PFSK-1 (cell line): ENCODE measurements around the gene KLF7.

Source experiments
- FOXP2 ChIP-seq: optimal IDR thresholded peaks from 2 replicates; pipeline ENCODE3; 2011; ENCODE audit warnings: borderline replicate concordance, control low read depth, inconsistent platforms; ENCODE audit not compliant: insufficient read depth; ENCODE audit errors: extremely low read length, extremely low read depth
- POLR2AphosphoS5 ChIP-seq: IDR thresholded peaks from 2 replicates; pipeline ENCODE4 v1.6.1; 2012; ENCODE audit warnings: low read depth, mild to moderate bottlenecking, control low read depth, low read length, moderate library complexity
- REST ChIP-seq, 2 experiments: IDR thresholded peaks; 2 replicates each; pipeline versions ENCODE4 v1.6.1 to v1.8.0; 2011 to 2012; ENCODE audit warnings: low read depth in 2 of 2, low read length in 2 of 2, control low read depth in 1 of 2, inconsistent platforms in 1 of 2, mild to moderate bottlenecking in 1 of 2, moderate library complexity in 1 of 2; ENCODE audit not compliant: insufficient read depth in 1 of 2
- SIN3A ChIP-seq: IDR thresholded peaks from 2 replicates; pipeline ENCODE4 v1.6.1; 2012; ENCODE audit warnings: mild to moderate bottlenecking, low read length, moderate library complexity, borderline replicate concordance; ENCODE audit not compliant: insufficient read depth
- TAF1 ChIP-seq: IDR thresholded peaks from 2 replicates; pipeline ENCODE4 v1.6.1; 2012; ENCODE audit warnings: low read length, control low read depth, borderline replicate concordance; ENCODE audit not compliant: insufficient read depth

Gene KLF7

DNA sequence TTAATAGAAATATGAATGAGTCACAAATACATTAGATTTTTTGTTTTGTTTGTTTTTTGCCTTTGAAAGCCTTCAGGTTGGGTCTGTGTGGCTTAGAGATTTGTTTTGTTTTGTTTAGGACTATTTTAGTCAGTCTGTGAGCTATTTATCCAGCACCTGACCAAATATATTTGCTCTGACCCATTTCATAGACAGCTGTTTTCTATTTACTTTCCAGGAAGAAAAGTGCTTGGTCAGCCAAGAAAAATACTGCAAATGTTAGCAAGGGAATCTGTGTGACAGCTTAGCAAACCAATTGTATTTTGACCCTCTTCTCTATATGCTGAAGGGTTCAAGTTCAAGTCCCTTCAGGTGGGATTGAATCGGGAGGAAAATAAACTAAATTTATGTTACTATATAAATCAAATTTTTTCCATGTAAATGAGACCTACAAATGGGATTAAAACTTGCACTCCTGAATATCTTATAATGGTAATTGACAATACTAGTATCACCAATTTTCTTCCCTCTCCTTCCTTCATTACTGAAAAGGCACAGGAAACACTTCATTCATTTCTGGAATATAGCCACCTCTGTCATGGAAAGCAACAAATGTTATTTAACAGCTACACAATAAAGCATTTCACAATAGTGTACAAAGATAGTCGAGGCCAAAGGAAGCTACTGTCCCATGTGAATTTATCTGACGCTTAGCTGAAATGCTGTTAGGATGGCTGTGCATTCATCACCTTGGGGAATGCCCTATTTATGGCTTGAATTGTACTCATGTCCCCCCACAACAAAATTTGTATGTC lies 23.1 kb upstream of the KLF7 start:
- TF ChIP-seq TAF1: no peak
- no peak for TF ChIP-seq SIN3A
- no peak for TF ChIP-seq REST (IDR thresholded peaks at IDR 0.05; ENCODE audit: insufficient read depth in 1 of 2, low read depth in 2 of 2, low read length in 2 of 2)
- TF ChIP-seq POLR2AphosphoS5: no peak
- TF ChIP-seq FOXP2: no peak

DNA sequence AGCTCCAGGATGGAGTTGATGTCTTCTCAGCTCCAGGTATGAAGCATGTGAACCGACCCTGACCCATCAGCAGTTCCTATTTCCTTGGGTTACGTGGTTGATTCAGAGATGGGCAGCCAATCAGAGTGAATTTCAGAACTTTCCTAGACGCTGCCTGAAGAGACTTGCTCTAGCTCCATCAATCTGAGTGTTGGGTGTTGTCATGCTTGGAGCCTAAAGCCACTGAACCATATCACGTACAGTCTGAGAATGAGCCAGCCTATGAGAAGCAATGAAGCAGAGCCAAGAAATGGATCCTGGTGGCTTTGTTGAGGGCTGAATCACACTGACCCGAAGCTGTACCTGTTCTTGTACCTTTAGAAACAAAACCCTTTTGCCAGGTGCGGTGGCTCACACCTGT lies 19.6 kb upstream of the KLF7 start:
- no peak for TF ChIP-seq TAF1
- TF ChIP-seq POLR2AphosphoS5: no peak
- no peak for TF ChIP-seq REST (IDR thresholded peaks at IDR 0.05; ENCODE audit: insufficient read depth in 1 of 2, low read depth in 2 of 2, low read length in 2 of 2)
- no peak for TF ChIP-seq FOXP2
- no peak for TF ChIP-seq SIN3A

- no peak for TF ChIP-seq FOXP2
- TF ChIP-seq REST (IDR thresholded peaks at IDR 0.05; ENCODE audit: insufficient read depth in 1 of 2, low read depth in 2 of 2, low read length in 2 of 2): no peak
- no peak for TF ChIP-seq POLR2AphosphoS5
- TF ChIP-seq TAF1: no peak
- no peak for TF ChIP-seq SIN3A
These were observed 19.0 kb upstream of the KLF7 start for GRCh38 chr2:207184768-207185167.

GRCh38 chr2:207184348-207184747 lies 18.6 kb upstream of the KLF7 start:
- TF ChIP-seq FOXP2 (no peak), SIN3A (no peak), TAF1 (no peak), REST (IDR thresholded peaks at IDR 0.05; ENCODE audit: insufficient read depth in 1 of 2, low read depth in 2 of 2, low read length in 2 of 2) (no peak)
